ENCODE results near the gene USP15. TPM values are rescaled to one million over a fixed set of nuclear protein-coding genes. Genes with fewer than 3 reads are reported as not detected.
"Not testable (repeated sequence)": the region's sequence is repeated elsewhere in the genome, so short reads cannot be mapped to it uniquely, and the experiment has no call there.

The USP15 gene
- total and polyA plus RNA-seq, 12 donors, result 25.9 to 148 (median 64.9) TPM

- peaks cover 0 to 9% of the 10 kb centered on the region in 2 donors for H3K4me1 ChIP-seq (replicated peaks in 1 of 2)
- H3K27me3 ChIP-seq, result no peaks in the 10 kb centered on the region
- TF ChIP-seq, protein P1, sequence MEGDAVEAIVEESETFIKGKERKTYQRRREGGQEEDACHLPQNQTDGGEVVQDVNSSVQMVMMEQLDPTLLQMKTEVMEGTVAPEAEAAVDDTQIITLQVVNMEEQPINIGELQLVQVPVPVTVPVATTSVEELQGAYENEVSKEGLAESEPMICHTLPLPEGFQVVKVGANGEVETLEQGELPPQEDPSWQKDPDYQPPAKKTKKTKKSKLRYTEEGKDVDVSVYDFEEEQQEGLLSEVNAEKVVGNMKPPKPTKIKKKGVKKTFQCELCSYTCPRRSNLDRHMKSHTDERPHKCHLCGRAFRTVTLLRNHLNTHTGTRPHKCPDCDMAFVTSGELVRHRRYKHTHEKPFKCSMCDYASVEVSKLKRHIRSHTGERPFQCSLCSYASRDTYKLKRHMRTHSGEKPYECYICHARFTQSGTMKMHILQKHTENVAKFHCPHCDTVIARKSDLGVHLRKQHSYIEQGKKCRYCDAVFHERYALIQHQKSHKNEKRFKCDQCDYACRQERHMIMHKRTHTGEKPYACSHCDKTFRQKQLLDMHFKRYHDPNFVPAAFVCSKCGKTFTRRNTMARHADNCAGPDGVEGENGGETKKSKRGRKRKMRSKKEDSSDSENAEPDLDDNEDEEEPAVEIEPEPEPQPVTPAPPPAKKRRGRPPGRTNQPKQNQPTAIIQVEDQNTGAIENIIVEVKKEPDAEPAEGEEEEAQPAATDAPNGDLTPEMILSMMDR (IDR thresholded peaks at IDR 0.05), result no peak
- TF ChIP-seq POLR2A (IDR thresholded peaks at IDR 0.05), result no peak
- intact Hi-C loops (cut with DNase I), result no loop called here
- 67 to 78% (median 77%) methylated on average over 2 of the region's 2 CpGs for WGBS, 4 donors
- no peak overlapping the region for H3K4me3 ChIP-seq
- no peak overlapping the region for H3K27ac ChIP-seq
- no peak for DNase-seq
- H3K36me3 ChIP-seq (replicated peaks in 1 of 2), result no peaks in the 10 kb centered on the region
- no peaks in the 10 kb centered on the region for H3K9me3 ChIP-seq (replicated peaks in 1 of 3)
Observed at GRCh38 chr12:62361048-62361447, 100.8 kb downstream of the USP15 start.

DNA sequence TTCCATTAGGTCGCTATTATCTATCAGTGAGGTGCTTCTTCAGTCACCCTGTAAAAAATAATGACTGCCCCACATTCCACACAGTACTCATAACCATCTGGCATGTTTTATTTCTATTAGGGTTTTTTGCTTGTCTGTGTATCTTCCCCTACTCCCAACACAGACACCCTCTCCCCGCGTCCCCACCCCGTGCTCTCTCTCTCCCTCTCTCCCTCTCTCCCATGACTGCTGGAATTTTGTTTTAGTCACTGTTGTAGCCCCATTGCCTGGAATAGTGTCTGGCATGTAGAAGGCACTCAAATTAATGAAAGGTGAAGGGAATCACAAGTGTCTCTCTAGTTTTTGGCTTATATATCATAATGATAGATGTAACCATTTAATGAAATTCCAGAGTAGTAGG, 103.3 kb downstream of the USP15 start:
- H3K4me1 ChIP-seq (replicated peaks in 1 of 2), result peaks cover 0 to 9% of the 10 kb centered on the region in 2 donors
- 96 to 99% (median 98%) methylated on average over 4 of the region's 4 CpGs for WGBS, 4 donors
- no peak for TF ChIP-seq POLR2A (IDR thresholded peaks at IDR 0.05)
- TF ChIP-seq, protein P1 (IDR thresholded peaks at IDR 0.05), result no peak
- H3K27ac ChIP-seq, result no peak overlapping the region
- no peaks in the 10 kb centered on the region for H3K27me3 ChIP-seq
- no peaks in the 10 kb centered on the region for H3K9me3 ChIP-seq (replicated peaks in 1 of 3)
- H3K36me3 ChIP-seq (replicated peaks in 1 of 2), result no peaks in the 10 kb centered on the region
- no peak overlapping the region for H3K4me3 ChIP-seq
- intact Hi-C loops (cut with DNase I), result no loop called here
- DNase-seq, result no peak

GRCh38 chr12:62364697-62365096, 104.5 kb downstream of the USP15 start:
- H3K4me1 ChIP-seq (replicated peaks in 1 of 2); H3K4me3 ChIP-seq; intact Hi-C loops (cut with DNase I); DNase-seq; H3K9me3 ChIP-seq (replicated peaks in 1 of 3); H3K36me3 ChIP-seq (replicated peaks in 1 of 2); H3K27me3 ChIP-seq; H3K27ac ChIP-seq: not testable (repeated sequence)
- WGBS, 4 donors, result 95 to 100% (median 99%) methylated on average over 1 of the region's 1 CpG

GRCh38 chr12:62365846-62366245, 105.6 kb downstream of the USP15 start:
- DNase-seq; H3K4me1 ChIP-seq (replicated peaks in 1 of 2); intact Hi-C loops (cut with DNase I); H3K9me3 ChIP-seq (replicated peaks in 1 of 3); H3K36me3 ChIP-seq (replicated peaks in 1 of 2); H3K27me3 ChIP-seq; H3K4me3 ChIP-seq; H3K27ac ChIP-seq: not testable (repeated sequence)
- 97 to 100% (median 100%) methylated on average over 1 of the region's 1 CpG for WGBS, 4 donors

- DNase-seq; H3K4me3 ChIP-seq; H3K27me3 ChIP-seq; H3K36me3 ChIP-seq (replicated peaks in 1 of 2); H3K9me3 ChIP-seq (replicated peaks in 1 of 3); intact Hi-C loops (cut with DNase I); H3K27ac ChIP-seq: not testable (repeated sequence)
- WGBS, 4 donors, result 93 to 96% (median 94%) methylated on average over 3 of the region's 3 CpGs
- peaks cover 0 to 21% of the 10 kb centered on the region in 2 donors for H3K4me1 ChIP-seq (replicated peaks in 1 of 2)
Observed at GRCh38 chr12:62368430-62369223, 108.4 kb downstream of the USP15 start.

DNA sequence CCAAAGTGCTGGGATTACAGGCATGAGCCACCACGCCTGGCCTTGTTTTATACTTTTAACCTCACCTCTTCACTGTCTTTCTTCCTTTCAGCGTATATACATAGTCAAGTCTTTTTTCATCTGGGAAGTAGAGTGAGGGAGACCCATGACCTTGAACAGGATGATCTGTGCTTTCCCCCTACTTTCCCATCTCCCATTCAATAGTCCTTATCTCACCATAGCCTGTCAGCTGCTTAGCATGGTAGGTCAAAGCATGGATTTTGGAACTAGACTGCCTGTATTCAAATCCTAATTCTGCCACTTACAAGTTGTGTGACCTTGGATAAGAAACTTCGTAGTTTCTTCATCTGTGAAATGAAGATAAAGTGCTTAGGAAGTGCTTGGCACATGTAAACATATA, 110.0 kb downstream of the USP15 start:
- Histone ChIP-seq H3K4me1 (replicated peaks in 1 of 2) (peaks cover 0 to 21% of the 10 kb centered on the region in 2 donors), H3K4me3 (no peak overlapping the region), H3K36me3 (replicated peaks in 1 of 2) (no peaks in the 10 kb centered on the region), H3K27me3 (no peaks in the 10 kb centered on the region), H3K9me3 (replicated peaks in 1 of 3) (no peaks in the 10 kb centered on the region), H3K27ac (no peak overlapping the region)
- TF ChIP-seq, protein P1 (IDR thresholded peaks at IDR 0.05), result no peak
- TF ChIP-seq POLR2A (IDR thresholded peaks at IDR 0.05), result no peak
- 79 to 83% (median 80%) methylated on average over 3 of the region's 3 CpGs for WGBS, 4 donors
- intact Hi-C loops (cut with DNase I), result no loop called here
- no peak for DNase-seq
